Upper lobe of left lung (tissue), 6 donors: ENCODE measurements around the gene ZNF169. TPM values are rescaled to one million over a fixed set of nuclear protein-coding genes. Genes with fewer than 3 reads are reported as not detected.
"Not testable (repeated sequence)": the region's sequence is repeated elsewhere in the genome, so short reads cannot be mapped to it uniquely, and the experiment has no call there.

ENCODE experiments used
- ATAC-seq, 2 donors: fragments of 200-7000 bp; cut with Tn5 transposase; one replicate each; pipeline ENCODE4 v1.9.1; 2022; ENCODE audit warnings: mild to moderate bottlenecking in 2 of 2, moderate library complexity in 2 of 2; ENCODE audit not compliant: low FRiP score in 2 of 2
- DNase-seq, 2 donors: peaks; one replicate each; pipeline ENCODE4 v3.0.0-alpha.2; 2019 to 2020
- H3K27ac ChIP-seq, 4 donors: fragments of 200-600 bp; sonication (generic); one replicate each; pipeline ENCODE4 v1.5.1; 2016 to 2019
- H3K27me3 ChIP-seq, 4 donors: fragments of 200-600 bp; sonication (generic); one replicate each; pipeline ENCODE4 v1.5.1; 2017 to 2019
- H3K36me3 ChIP-seq, 4 donors: fragments of 200-600 bp; sonication (generic); one replicate each; pipeline ENCODE4 v1.5.1; 2016 to 2019
- H3K4me1 ChIP-seq, 4 donors: fragments of 200-600 bp; sonication (generic); one replicate each; pipeline ENCODE4 v1.5.1; 2018 to 2019
- H3K4me3 ChIP-seq, 4 donors: fragments of 200-600 bp; sonication (generic); one replicate each; pipeline ENCODE4 v1.5.1; 2017 to 2019; ENCODE audit warnings: mild to moderate bottlenecking in 2 of 4, moderate library complexity in 1 of 4
- H3K9me3 ChIP-seq, 4 donors: fragments of 200-600 bp; sonication (generic); one replicate each; pipeline ENCODE4 v1.5.1; 2018 to 2019
- CTCF ChIP-seq, 6 experiments: fragments of 450-650 bp in 4 of 6; fragments of 200-600 bp in 2 of 6; sonication (generic) in 2 of 6; IDR thresholded peaks; one replicate each; pipeline ENCODE4 v1.5.1; 2016 to 2019; ENCODE audit warnings: antibody characterized with exemption in 6 of 6
- EP300 ChIP-seq, 4 donors: sonication (generic); formaldehyde crosslinking; IDR thresholded peaks; one replicate each; pipeline ENCODE4 v1.5.1; 2017; ENCODE audit warnings: antibody characterized with exemption in 4 of 4, control low read depth in 2 of 4
- POLR2A ChIP-seq, 4 donors: fragments of 450-650 bp; IDR thresholded peaks; one replicate each; pipeline ENCODE4 v1.5.1; 2016 to 2017; ENCODE audit warnings: antibody characterized with exemption in 4 of 4, mild to moderate bottlenecking in 2 of 4
- POLR2AphosphoS5 ChIP-seq, 2 donors: sonication (generic); formaldehyde crosslinking; IDR thresholded peaks; one replicate each; pipeline ENCODE4 v1.5.1; 2017; ENCODE audit warnings: antibody characterized with exemption in 2 of 2
- WGBS, 2 donors: methylation state at CpG; one replicate each; pipeline ENCODE4 v1.1.5; 2017 to 2018; 5-methylcytosine and 5-hydroxymethylcytosine counted together
- total RNA-seq, 6 donors: library from RNA; depleted of rRNA in 4 of 6; stranded (reverse); fragments of >200 nt in 4 of 6; gene quantifications; one replicate each; pipeline versions ENCODE4 v1.1.0 to v1.2.1, GENCODE V29; 2016 to 2021
- donor health status: DM: no; HTN: no; CAD: no; lungs with moderate emphysema.
- donor health status: DM: no; HTN: yes; CAD: no; lungs with severe emphysema.

Gene ZNF169
- total RNA-seq, 6 donors from 2014 or later = 5.3 to 20.2 (median 12.1) TPM

- Histone ChIP-seq H3K36me3 (no peaks in the 10 kb centered on the region), H3K4me1 (no peaks in the 10 kb centered on the region), H3K27ac (no peak overlapping the region), H3K9me3 (peaks cover 0 to 9% (median 6%) of the 10 kb centered on the region in 4 donors), H3K27me3 (no peaks in the 10 kb centered on the region), H3K4me3 (no peak overlapping the region)
- 78 to 80% methylated on average over 1 of the region's 1 CpG for WGBS, 2 donors
- no peak for DNase-seq
- no peak for ATAC-seq
- TF ChIP-seq POLR2A (IDR thresholded peaks at IDR 0.05) (no peak), POLR2AphosphoS5 (IDR thresholded peaks at IDR 0.05) (no peak), CTCF (IDR thresholded peaks at IDR 0.05) (no peak), EP300 (IDR thresholded peaks at IDR 0.05) (no peak)
These were observed 10.9 kb downstream of the ZNF169 start for GRCh38 chr9:94270009-94270408.

- not testable (repeated sequence) for H3K27ac ChIP-seq, H3K4me1 ChIP-seq, H3K9me3 ChIP-seq, H3K27me3 ChIP-seq, H3K4me3 ChIP-seq, ATAC-seq, DNase-seq
- WGBS, 2 donors = 94 to 95% methylated on average over 4 of the region's 4 CpGs
- H3K36me3 ChIP-seq = peaks cover 10 to 24% (median 18%) of the 10 kb centered on the region in 4 donors
These were observed 17.9 kb downstream of the ZNF169 start for GRCh38 chr9:94277029-94277428.

GRCh38 chr9:94277885-94278536, 18.9 kb downstream of the ZNF169 start:
- H3K27ac ChIP-seq = no peak overlapping the region
- peaks cover 10 to 24% (median 18%) of the 10 kb centered on the region in 4 donors for H3K36me3 ChIP-seq
- H3K9me3 ChIP-seq = peaks cover 0 to 4% (median 3%) of the 10 kb centered on the region in 4 donors
- TF ChIP-seq POLR2A (IDR thresholded peaks at IDR 0.05) (no peak), POLR2AphosphoS5 (IDR thresholded peaks at IDR 0.05) (no peak), EP300 (IDR thresholded peaks at IDR 0.05) (no peak), CTCF (IDR thresholded peaks at IDR 0.05) (no peak)
- no peaks in the 10 kb centered on the region for H3K4me1 ChIP-seq
- H3K4me3 ChIP-seq = no peak overlapping the region
- WGBS, 2 donors = 89 to 95% methylated on average over 6 of the region's 6 CpGs
- H3K27me3 ChIP-seq = no peaks in the 10 kb centered on the region
- ATAC-seq (no peak), DNase-seq (no peak)

- 95 to 97% methylated on average over 9 of the region's 9 CpGs for WGBS, 2 donors
- ATAC-seq (no peak), DNase-seq (no peak)
- peaks cover 10 to 24% (median 18%) of the 10 kb centered on the region in 4 donors for H3K36me3 ChIP-seq
- no peak overlapping the region for H3K4me3 ChIP-seq
- TF ChIP-seq POLR2AphosphoS5 (IDR thresholded peaks at IDR 0.05) = no peak
- H3K9me3 ChIP-seq = peaks cover 0 to 4% (median 3%) of the 10 kb centered on the region in 4 donors
- H3K27ac ChIP-seq = no peak overlapping the region
- H3K27me3 ChIP-seq = no peaks in the 10 kb centered on the region
- H3K4me1 ChIP-seq = no peaks in the 10 kb centered on the region
These were observed 21.4 kb downstream of the ZNF169 start for GRCh38 chr9:94280409-94280989.

GRCh38 chr9:94281101-94281500, 22.0 kb downstream of the ZNF169 start:
- no peaks in the 10 kb centered on the region for H3K27me3 ChIP-seq
- H3K4me1 ChIP-seq = no peaks in the 10 kb centered on the region
- ATAC-seq (no peak), DNase-seq (no peak)
- peaks cover 0 to 4% (median 3%) of the 10 kb centered on the region in 4 donors for H3K9me3 ChIP-seq
- H3K4me3 ChIP-seq = no peak overlapping the region
- TF ChIP-seq POLR2A (IDR thresholded peaks at IDR 0.05) = no peak
- H3K27ac ChIP-seq = no peak overlapping the region
- H3K36me3 ChIP-seq = peaks cover 10 to 24% (median 18%) of the 10 kb centered on the region in 4 donors

- no peak for DNase-seq
- Histone ChIP-seq H3K4me3 (no peak overlapping the region), H3K4me1 (no peaks in the 10 kb centered on the region), H3K27me3 (no peaks in the 10 kb centered on the region), H3K9me3 (no peaks in the 10 kb centered on the region), H3K27ac (no peak overlapping the region), H3K36me3 (peaks cover 0 to 6% (median 0%) of the 10 kb centered on the region in 4 donors)
- no peak for ATAC-seq
- TF ChIP-seq POLR2AphosphoS5 (IDR thresholded peaks at IDR 0.05) = no peak
- no peak for TF ChIP-seq POLR2A (IDR thresholded peaks at IDR 0.05)
- TF ChIP-seq CTCF (IDR thresholded peaks at IDR 0.05) = no peak
- TF ChIP-seq EP300 (IDR thresholded peaks at IDR 0.05) = no peak
- WGBS, 2 donors = 93 to 97% methylated on average over 3 of the region's 3 CpGs
These were observed 27.0 kb downstream of the ZNF169 start for GRCh38 chr9:94286116-94286515.
